Activated B cell treated with CpG ODN at 0.5 μM for 24 hours (primary cell): Measurements from ENCODE around the gene YBX3. TPM values are rescaled to one million over a fixed set of nuclear protein-coding genes. Genes with fewer than 3 reads are reported as not detected.

Experiments
- ATAC-seq: fragments of 200-7000 bp; cut with Tn5 transposase; one replicate; pipeline ENCODE4 v1.10.0; 2021; ENCODE audit warnings: low read depth, mild to moderate bottlenecking, moderate library complexity
- CTCF ChIA-PET: fragments of 350-600 bp; sonication (Branson Sonifier 250); formaldehyde crosslinking; loops from one replicate; lab custom pipeline; 2021; ENCODE audit warnings: antibody characterized with exemption; lab: Charles Lee
- POLR2A ChIA-PET: fragments of 350-600 bp; sonication (Branson Sonifier 250); formaldehyde crosslinking; loops from one replicate; lab custom pipeline; 2021; ENCODE audit warnings: antibody characterized with exemption; lab: Charles Lee
- DNase-seq: peaks from one replicate; pipeline ENCODE4 v3.0.0; 2022
- H3K27ac Mint-ChIP-seq: one replicate; pipeline ENCODE4 v1.8.0; 2020; ENCODE audit warnings: mixed read lengths
- H3K27me3 Mint-ChIP-seq: one replicate; pipeline ENCODE4 v1.8.0; 2021; ENCODE audit warnings: mixed read lengths
- H3K36me3 Mint-ChIP-seq: one replicate; pipeline ENCODE4 v1.8.0; 2021; ENCODE audit warnings: low read depth, mixed read lengths
- H3K4me1 Mint-ChIP-seq: one replicate; pipeline ENCODE4 v1.8.0; 2021; ENCODE audit warnings: mixed read lengths
- H3K4me3 Mint-ChIP-seq: one replicate; pipeline ENCODE4 v1.8.0; 2020; ENCODE audit warnings: mild to moderate bottlenecking, mixed read lengths
- H3K9me3 Mint-ChIP-seq: one replicate; pipeline ENCODE4 v1.8.0; 2020; ENCODE audit warnings: mixed read lengths
- intact Hi-C: fragments of 100-400 bp; cut with micrococcal nuclease; formaldehyde crosslinking; loops from one replicate; pipeline ENCODE4 v1.15.1; 2024
- total RNA-seq: library from RNA; stranded (reverse); gene quantifications from 2 replicates; pipeline ENCODE4 v1.2.3, GENCODE V29; 2022
- TF ChIP-seq, protein P1 (sequence below): fragments of 200-600 bp; IDR thresholded peaks from one replicate; pipeline ENCODE4 v1.8.0; 2022; ENCODE audit warnings: antibody characterized with exemption, mild to moderate bottlenecking

YBX3 gene
- total RNA-seq, 1 donor from 2014 or later: 50.3 TPM

DNA sequence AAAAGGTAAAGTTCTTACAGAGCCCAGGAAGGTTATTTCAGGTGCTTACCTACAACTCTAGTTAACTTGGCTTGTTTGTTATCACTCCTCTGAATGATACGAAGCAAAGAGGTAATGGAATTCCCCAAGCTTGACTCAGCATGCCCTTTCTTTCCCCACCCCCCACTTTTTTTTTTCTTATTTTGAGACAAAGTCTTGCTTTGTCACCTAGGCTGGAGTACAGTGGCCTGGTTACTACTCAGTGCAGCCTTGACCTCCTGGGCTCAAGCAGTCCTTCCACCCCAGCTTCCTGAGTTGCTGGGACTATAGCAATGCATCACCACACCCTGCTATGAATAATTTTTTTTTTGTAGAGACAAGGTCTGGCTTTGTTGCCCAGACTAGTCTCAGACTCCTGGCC, 17.1 kb upstream of the YBX3 start:
- H3K4me3 Mint-ChIP-seq: no peak overlapping the region
- intact Hi-C loops: no loop called here

DNA sequence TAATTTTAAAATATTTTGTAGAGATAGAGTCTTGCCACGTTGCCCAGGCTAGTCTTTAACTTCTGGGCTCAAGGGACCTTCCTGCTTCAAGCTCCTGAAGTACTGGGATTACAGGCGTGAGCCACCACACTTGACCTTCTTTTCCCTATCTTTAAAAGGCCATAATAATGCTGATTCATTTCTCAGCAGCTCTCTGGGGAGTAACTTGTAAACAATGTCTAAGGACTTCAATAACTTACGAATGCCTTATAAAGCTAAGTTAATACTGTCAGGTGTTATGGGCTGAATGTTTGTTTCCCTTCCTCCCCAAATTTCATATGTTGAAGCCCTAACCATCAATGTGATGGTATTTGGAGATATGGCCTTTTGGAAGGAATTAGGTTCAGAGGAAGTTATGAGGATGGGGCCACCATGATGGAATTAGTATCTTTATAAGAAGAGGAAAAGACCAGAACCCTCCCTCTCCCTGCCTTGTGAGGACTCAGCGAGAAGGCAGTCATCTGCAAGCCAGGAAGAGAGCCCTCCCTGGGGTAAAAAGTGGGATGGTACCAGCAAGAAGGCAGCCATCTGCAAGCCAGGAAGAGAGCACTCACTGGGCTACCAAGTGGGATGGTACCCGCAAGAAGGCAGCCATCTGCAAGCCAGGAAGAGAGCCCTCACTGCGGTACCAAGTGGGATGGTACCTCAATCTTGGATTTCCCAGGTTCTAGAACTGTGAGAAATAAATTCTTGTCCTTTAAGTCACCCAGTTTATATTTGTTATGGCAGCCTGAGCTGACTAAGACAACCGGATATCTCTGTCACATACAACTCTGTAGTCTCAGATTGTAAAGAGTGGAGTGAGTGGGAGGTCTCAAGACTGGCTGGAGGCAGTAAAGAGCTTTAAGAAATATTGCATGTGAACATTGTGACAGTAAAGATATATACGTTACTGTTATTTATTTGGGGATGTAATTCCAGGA, 16.3 kb upstream of the YBX3 start:
- ChIA-PET CTCF (no interaction called here), POLR2A (no interaction called here)
- Mint-ChIP-seq H3K36me3 (no peaks in the 10 kb centered on the region), H3K4me1 (no peaks in the 10 kb centered on the region), H3K4me3 (no peak overlapping the region), H3K9me3 (no peaks in the 10 kb centered on the region), H3K27me3 (peaks cover 8% of the 10 kb centered on the region), H3K27ac (no peak overlapping the region)
- ATAC-seq (no peak), DNase-seq (no peak)
- intact Hi-C loops: no loop called here
- TF ChIP-seq, protein P1, sequence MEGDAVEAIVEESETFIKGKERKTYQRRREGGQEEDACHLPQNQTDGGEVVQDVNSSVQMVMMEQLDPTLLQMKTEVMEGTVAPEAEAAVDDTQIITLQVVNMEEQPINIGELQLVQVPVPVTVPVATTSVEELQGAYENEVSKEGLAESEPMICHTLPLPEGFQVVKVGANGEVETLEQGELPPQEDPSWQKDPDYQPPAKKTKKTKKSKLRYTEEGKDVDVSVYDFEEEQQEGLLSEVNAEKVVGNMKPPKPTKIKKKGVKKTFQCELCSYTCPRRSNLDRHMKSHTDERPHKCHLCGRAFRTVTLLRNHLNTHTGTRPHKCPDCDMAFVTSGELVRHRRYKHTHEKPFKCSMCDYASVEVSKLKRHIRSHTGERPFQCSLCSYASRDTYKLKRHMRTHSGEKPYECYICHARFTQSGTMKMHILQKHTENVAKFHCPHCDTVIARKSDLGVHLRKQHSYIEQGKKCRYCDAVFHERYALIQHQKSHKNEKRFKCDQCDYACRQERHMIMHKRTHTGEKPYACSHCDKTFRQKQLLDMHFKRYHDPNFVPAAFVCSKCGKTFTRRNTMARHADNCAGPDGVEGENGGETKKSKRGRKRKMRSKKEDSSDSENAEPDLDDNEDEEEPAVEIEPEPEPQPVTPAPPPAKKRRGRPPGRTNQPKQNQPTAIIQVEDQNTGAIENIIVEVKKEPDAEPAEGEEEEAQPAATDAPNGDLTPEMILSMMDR: no peak

More for the DNA sequence above, 17.1 kb upstream of the YBX3 start:
- Mint-ChIP-seq H3K27me3 (peaks cover 8% of the 10 kb centered on the region), H3K9me3 (no peaks in the 10 kb centered on the region), H3K27ac (no peak overlapping the region), H3K36me3 (no peaks in the 10 kb centered on the region), H3K4me1 (no peaks in the 10 kb centered on the region)
- POLR2A ChIA-PET: no interaction called here
- CTCF ChIA-PET: no interaction called here
- TF ChIP-seq, protein P1: no peak
- DNase-seq (no peak), ATAC-seq (no peak)

GRCh38 chr12:10737249-10737648, 14.1 kb upstream of the YBX3 start:
- TF ChIP-seq, protein P1: no peak
- H3K4me1 Mint-ChIP-seq: no peaks in the 10 kb centered on the region
- no peaks in the 10 kb centered on the region for H3K36me3 Mint-ChIP-seq
- CTCF ChIA-PET: no interaction called here
- POLR2A ChIA-PET: no interaction called here
- intact Hi-C loops: no loop called here
- H3K9me3 Mint-ChIP-seq: no peaks in the 10 kb centered on the region
- H3K27me3 Mint-ChIP-seq: peaks cover 13% of the 10 kb centered on the region
- no peak for DNase-seq
- no peak overlapping the region for H3K27ac Mint-ChIP-seq
- no peak overlapping the region for H3K4me3 Mint-ChIP-seq
- ATAC-seq: no peak

- ChIA-PET POLR2A (no interaction called here), CTCF (no interaction called here)
- DNase-seq (no peak), ATAC-seq (no peak)
- intact Hi-C loops: no loop called here
- Mint-ChIP-seq H3K36me3 (no peaks in the 10 kb centered on the region), H3K4me3 (no peak overlapping the region), H3K4me1 (no peaks in the 10 kb centered on the region), H3K27ac (no peak overlapping the region), H3K27me3 (peaks cover 18% of the 10 kb centered on the region), H3K9me3 (no peaks in the 10 kb centered on the region)
- TF ChIP-seq, protein P1: no peak
Observed at GRCh38 chr12:10736463-10736862, 13.3 kb upstream of the YBX3 start.

DNA sequence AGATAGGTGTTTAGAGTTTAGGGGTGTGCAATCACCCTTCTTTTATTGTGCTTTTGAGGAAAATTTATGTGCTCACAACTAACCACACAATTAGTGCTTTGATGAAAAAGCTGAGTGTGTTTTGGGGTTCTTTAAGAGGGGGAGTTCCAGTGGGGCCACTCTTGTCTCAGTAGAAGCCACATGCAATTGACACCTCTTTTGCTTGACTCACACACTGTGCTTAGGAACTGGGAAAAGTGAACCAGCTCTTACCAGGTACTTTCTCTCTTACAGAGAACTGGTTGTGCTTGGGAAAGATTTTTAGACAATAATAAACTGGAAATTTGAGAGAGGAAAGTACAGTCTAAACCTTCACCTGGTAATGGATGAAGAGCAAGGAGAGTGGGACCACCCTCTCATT, 12.3 kb upstream of the YBX3 start:
- ChIA-PET POLR2A (no interaction called here), CTCF (no interaction called here)
- ATAC-seq (no peak), DNase-seq (no peak)
- Mint-ChIP-seq H3K27ac (no peak overlapping the region), H3K9me3 (no peaks in the 10 kb centered on the region), H3K27me3 (peaks cover 20% of the 10 kb centered on the region), H3K4me1 (no peaks in the 10 kb centered on the region), H3K36me3 (no peaks in the 10 kb centered on the region), H3K4me3 (no peak overlapping the region)
- intact Hi-C loops: no loop called here
- TF ChIP-seq, protein P1: no peak
